Activated CD8-positive, alpha-beta memory T cell treated with anti-CD3 and anti-CD28 coated beads, Interleukin-2, amount 10 ng/mL, durations not matched to agents 7 days and 5 days (primary cell): ENCODE data around the gene IMPDH1. TPM values are rescaled to one million over a fixed set of nuclear protein-coding genes. Genes with fewer than 3 reads are reported as not detected.

Experiments
- ATAC-seq: fragments of 150-1000 bp; cut with Tn5 transposase; one replicate; pipeline ENCODE4 v1.10.0; 2021; ENCODE audit warnings: moderate library complexity
- CTCF ChIA-PET: fragments of 350-600 bp; sonication (Branson Sonifier 250); formaldehyde crosslinking; loops from one replicate; lab custom pipeline; 2021; ENCODE audit warnings: antibody characterized with exemption; lab: Charles Lee
- DNase-seq: peaks from one replicate; pipeline ENCODE4 v3.0.0-alpha.2; 2020
- H3K27ac Mint-ChIP-seq: one replicate; pipeline ENCODE4 v1.8.0; 2021; ENCODE audit warnings: mild to moderate bottlenecking, mixed read lengths
- H3K27me3 Mint-ChIP-seq: one replicate; pipeline ENCODE4 v1.8.0; 2021; ENCODE audit warnings: mixed read lengths
- H3K36me3 Mint-ChIP-seq: one replicate; pipeline ENCODE4 v1.8.0; 2021; ENCODE audit warnings: mild to moderate bottlenecking, mixed read lengths
- H3K4me1 Mint-ChIP-seq: one replicate; pipeline ENCODE4 v1.8.0; 2021; ENCODE audit warnings: mixed read lengths
- H3K4me3 Mint-ChIP-seq: one replicate; pipeline ENCODE4 v1.8.0; 2021; ENCODE audit warnings: mild to moderate bottlenecking, moderate library complexity, mixed read lengths
- H3K9me3 Mint-ChIP-seq: one replicate; pipeline ENCODE4 v1.8.0; 2022; ENCODE audit warnings: low read depth, mixed read lengths
- total RNA-seq, 2 experiments: library from RNA; stranded (reverse); gene quantifications; one replicate each; pipeline ENCODE4 v1.2.3, GENCODE V29; 2021

The IMPDH1 gene
- total RNA-seq, 2 experiments from 2014 or later: 54.1 to 62.8 TPM

DNA sequence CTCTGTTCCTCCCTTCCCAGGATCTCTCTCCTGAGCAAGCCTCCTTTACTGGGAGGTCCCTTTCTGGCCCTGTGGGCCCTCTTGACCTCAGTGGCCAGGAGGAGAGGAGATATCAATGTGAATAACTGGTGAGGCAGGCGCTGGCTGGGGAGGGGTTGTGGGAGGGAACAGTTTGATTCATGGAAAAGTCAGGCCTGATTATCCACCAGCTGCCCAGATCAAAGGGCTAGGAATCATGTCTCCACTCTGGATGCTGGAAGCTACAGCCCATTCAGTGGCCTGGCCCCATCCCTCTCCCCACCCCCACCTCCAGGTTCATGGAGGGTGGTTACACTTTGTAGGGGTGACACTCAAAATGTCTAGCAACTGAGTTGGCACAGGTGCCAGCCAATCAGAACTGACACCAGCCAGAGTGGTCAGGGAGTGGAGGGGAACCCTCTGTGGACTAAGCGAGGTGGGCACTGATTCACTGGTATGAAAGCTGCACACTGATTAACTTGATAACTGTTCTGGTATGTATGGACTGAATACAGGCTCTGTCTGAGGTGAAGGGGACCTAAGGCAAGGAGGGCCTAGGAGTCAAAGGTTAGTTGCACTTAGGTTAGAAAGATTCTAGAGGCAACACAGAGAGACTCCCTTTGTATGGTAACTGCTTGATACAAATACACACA, 53.1 kb downstream of the IMPDH1 start:
- Mint-ChIP-seq H3K27ac (no peak overlapping the region), H3K4me3 (no peak overlapping the region), H3K27me3 (peaks cover 48% of the 10 kb centered on the region), H3K36me3 (no peaks in the 10 kb centered on the region), H3K4me1 (peaks cover 13% of the 10 kb centered on the region), H3K9me3 (no peaks in the 10 kb centered on the region)
- CTCF ChIA-PET: interaction anchor here (1.2 to 4.5 kb wide), 4 partner anchors 10 to 31 kb away, joined by 4 to 20 read pairs (median 12); no protein-coding TSS in a partner anchor
- DNase-seq (no peak), ATAC-seq (no peak)

DNA sequence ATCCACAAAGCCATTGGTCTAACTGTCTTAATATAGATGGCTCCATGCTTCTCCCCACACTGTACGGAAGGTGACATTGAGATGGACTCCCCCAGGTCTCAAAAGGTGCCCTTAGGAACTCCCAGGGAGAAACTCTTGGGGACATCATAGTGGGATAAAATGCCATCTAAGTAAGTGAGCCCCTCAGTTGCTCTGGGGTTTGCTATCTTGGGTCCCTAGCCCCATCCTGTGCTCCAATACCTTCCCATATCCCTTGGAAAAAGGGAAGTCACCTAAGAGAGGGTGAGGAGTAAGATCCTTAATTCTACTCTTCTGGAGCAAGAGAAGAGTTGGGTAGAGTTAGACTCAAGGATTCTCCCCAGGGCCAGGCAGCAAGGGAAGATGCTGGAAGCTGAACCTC, 56.2 kb downstream of the IMPDH1 start:
- ATAC-seq: no peak
- peaks cover 6% of the 10 kb centered on the region for H3K4me1 Mint-ChIP-seq
- H3K27me3 Mint-ChIP-seq: peaks cover 47% of the 10 kb centered on the region

DNA sequence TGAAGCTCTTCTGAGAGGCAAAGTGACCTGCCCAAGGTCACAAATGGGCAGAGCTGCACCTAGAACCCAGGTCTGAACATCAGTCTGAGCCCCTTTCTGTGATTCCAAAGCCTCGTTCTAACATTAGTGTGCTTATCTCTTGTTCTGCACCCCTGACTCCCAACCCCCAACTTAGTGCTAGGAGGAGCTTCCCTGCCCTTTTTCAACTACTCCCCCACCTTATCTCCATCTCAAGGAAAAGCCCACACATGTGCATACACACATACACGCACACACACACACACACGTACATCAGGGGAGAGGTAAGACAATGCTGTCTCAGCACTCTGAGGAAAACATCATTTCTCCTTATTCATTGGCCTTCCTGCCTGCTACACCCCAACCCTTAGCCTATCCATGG, 56.6 kb downstream of the IMPDH1 start:
- CTCF ChIA-PET: interaction anchor here (1.0 to 2.4 kb wide), 2 partner anchors 34 to 73 kb away, joined by 4 to 9 read pairs; no protein-coding TSS in a partner anchor
- Mint-ChIP-seq H3K27me3 (peaks cover 47% of the 10 kb centered on the region), H3K4me3 (no peak overlapping the region), H3K4me1 (peaks cover 6% of the 10 kb centered on the region), H3K36me3 (no peaks in the 10 kb centered on the region), H3K9me3 (no peaks in the 10 kb centered on the region), H3K27ac (no peak overlapping the region)
- ATAC-seq (no peak), DNase-seq (no peak)

More for the DNA sequence above, 56.2 kb downstream of the IMPDH1 start:
- no peaks in the 10 kb centered on the region for H3K36me3 Mint-ChIP-seq
- H3K27ac Mint-ChIP-seq: no peak overlapping the region
- DNase-seq: no peak
- H3K4me3 Mint-ChIP-seq: no peak overlapping the region
- H3K9me3 Mint-ChIP-seq: no peaks in the 10 kb centered on the region
- CTCF ChIA-PET: interaction anchor here (1.0 to 2.4 kb wide), 2 partner anchors 34 to 73 kb away, joined by 4 to 9 read pairs; no protein-coding TSS in a partner anchor

DNA sequence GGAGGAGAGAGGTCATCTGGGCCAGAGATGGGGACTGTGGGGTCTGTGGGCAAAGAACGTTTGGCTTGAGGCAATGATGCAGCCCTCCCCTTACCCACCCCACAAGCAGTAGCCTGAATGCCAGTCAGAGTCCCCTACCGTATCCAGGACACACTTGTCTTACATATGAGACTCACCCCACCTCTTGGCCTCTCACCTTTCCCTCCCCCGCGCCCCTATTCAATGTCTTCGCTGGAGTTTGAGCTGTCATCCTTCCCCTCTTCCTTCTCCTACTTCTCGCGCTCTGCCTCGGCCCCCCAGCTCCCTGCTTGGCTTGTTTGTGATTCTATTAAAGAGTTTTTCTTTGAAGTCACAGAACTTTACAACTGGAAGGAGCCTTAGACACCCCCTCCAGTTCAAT, 57.1 kb downstream of the IMPDH1 start:
- no peak for ATAC-seq
- no peak overlapping the region for H3K27ac Mint-ChIP-seq
- no peaks in the 10 kb centered on the region for H3K9me3 Mint-ChIP-seq
- no peak overlapping the region for H3K4me3 Mint-ChIP-seq
- peaks cover 43% of the 10 kb centered on the region for H3K27me3 Mint-ChIP-seq
- peaks cover 6% of the 10 kb centered on the region for H3K4me1 Mint-ChIP-seq
- no peaks in the 10 kb centered on the region for H3K36me3 Mint-ChIP-seq
- CTCF ChIA-PET: interaction anchor here (1.0 to 2.4 kb wide), 2 partner anchors 35 to 74 kb away, joined by 4 to 9 read pairs; no protein-coding TSS in a partner anchor
- no peak for DNase-seq

DNA sequence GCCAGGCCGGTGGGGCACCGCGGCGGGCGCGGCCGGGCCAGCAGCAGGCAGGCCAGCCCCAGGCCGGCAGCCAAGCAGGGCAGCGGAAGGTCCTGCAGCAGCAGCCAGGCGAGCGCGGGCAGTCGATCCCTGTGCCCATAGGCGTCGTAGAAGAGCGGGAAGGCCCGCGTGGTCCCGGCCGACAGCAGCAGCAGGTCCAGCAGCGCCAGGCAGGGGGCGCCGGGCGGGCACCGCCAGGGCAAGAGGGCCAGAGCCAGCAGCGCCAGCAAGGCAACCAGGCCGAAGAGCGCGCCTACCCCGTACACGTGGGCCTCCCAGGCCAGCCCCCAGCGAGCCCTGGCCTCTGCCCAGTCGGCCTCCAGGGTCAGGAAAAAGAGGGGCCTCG, 57.6 kb downstream of the IMPDH1 start:
- DNase-seq: no peak
- Mint-ChIP-seq H3K4me1 (peaks cover 6% of the 10 kb centered on the region), H3K27me3 (peaks cover 46% of the 10 kb centered on the region), H3K27ac (no peak overlapping the region), H3K4me3 (no peak overlapping the region), H3K36me3 (no peaks in the 10 kb centered on the region), H3K9me3 (no peaks in the 10 kb centered on the region)
- ATAC-seq: peak; percentile 17
- CTCF ChIA-PET: interaction anchor here (1.2 to 2.4 kb wide), 2 partner anchors 35 to 226 kb away, joined by 3 to 9 read pairs; no protein-coding TSS in a partner anchor

DNA sequence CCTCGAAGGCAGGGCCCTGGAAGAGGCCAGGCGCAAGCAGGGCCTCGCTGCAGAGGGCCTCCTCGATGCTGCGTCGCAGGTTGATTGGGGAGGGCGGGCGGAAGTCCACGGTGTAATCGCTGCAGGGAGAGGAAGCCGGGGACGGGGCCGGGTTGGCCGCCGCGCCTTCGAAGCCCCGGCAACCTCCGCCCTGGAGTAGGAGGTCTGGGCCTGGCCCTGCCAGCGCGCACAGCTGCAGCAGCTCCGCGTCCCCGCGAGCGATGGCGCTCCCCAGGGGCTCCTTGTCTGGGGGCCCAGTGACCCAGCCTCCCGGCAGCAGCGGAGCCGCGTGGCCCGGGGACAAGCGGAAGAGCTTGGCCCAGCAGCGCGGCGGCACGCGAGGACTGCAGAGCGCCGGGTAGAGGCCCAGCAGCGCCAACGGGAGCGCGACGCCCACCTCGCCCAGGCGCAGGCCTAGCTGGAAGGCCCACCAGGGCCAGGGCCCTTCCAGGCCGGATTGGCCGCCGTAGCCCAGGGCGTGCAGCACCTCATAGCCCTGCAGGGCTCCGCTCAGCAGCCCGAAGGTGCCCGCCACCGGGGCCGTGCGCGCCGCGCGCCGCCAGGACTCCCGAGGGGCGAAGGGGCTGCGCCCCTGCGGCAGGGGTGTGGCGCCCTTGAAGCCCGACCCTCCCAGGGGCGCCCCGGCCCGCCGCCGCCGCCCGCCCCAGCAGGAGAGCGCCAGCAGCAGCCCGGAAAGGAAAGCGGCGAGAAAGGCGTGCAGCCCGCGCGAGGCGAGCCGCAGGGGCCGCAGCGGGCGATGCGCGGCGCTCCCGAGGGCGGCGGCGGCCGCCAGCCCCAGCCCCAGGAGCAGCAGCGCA, 58.3 kb downstream of the IMPDH1 start:
- Mint-ChIP-seq H3K4me1 (peaks cover 6% of the 10 kb centered on the region), H3K27me3 (peaks cover 46% of the 10 kb centered on the region), H3K4me3 (no peak overlapping the region), H3K9me3 (no peaks in the 10 kb centered on the region), H3K27ac (no peak overlapping the region), H3K36me3 (no peaks in the 10 kb centered on the region)
- peak; percentile 52 for ATAC-seq
- CTCF ChIA-PET: interaction anchor here (1.2 to 8.9 kb wide), 2 partner anchors 37 to 226 kb away, joined by 3 to 191 read pairs; no protein-coding TSS in a partner anchor
- no peak for DNase-seq

DNA sequence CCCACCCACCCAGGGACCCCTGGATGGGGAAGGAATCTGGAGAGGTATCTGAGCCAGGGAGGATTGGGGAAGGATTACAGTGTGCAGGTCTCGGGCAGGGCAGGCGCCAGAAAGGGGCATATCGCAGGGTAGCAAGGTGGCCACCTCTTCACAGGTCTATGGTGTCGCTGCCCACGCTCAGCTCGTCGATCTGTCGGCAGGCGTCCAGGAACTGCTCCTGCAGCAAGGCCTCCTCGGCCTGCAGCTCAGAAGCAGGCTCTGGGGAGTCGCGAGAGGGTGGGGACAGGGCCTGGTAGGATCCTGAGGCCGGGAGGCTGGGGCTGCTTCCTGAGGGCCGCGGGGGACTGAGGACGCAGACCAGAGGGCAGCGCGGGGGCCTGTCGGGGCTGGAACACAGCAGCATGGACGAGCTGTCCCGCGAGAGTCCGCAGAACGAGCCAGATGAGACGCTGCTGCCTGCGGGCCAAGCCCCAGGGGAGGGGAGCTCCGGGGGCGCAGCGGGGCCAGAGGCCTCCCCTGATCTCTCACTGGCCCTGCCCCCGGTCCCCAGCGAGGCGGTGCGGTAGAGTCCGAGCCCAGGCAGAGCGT, 59.0 kb downstream of the IMPDH1 start:
- DNase-seq: no peak
- Mint-ChIP-seq H3K4me3 (no peak overlapping the region), H3K27ac (no peak overlapping the region), H3K36me3 (no peaks in the 10 kb centered on the region), H3K4me1 (peaks cover 5% of the 10 kb centered on the region), H3K9me3 (no peaks in the 10 kb centered on the region), H3K27me3 (peaks cover 46% of the 10 kb centered on the region)
- no peak for ATAC-seq
- CTCF ChIA-PET: interaction anchor here (1.2 to 8.9 kb wide), 2 partner anchors 37 to 225 kb away, joined by 3 to 191 read pairs; no protein-coding TSS in a partner anchor

DNA sequence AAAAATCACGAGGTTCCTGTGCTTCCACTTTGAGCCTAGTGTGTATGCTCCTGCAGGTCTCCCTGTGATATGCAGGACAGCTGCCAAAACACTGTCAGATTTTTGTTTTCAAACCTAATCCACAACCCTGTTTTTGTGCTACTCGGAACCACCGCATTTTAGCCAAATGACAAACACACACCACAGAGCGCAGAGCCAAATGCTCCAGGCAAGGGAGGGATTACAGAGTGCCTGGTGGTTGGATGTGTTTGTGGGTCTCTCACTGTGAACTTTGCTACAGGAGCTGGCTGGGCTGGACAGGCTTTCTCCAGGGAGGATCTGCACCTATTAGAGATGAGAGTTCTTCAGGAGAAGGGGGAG, 60.3 kb downstream of the IMPDH1 start:
- CTCF ChIA-PET: interaction anchor here (3.7 to 8.9 kb wide), 2 partner anchors 39 to 76 kb away, joined by 35 to 191 read pairs; no protein-coding TSS in a partner anchor

DNA sequence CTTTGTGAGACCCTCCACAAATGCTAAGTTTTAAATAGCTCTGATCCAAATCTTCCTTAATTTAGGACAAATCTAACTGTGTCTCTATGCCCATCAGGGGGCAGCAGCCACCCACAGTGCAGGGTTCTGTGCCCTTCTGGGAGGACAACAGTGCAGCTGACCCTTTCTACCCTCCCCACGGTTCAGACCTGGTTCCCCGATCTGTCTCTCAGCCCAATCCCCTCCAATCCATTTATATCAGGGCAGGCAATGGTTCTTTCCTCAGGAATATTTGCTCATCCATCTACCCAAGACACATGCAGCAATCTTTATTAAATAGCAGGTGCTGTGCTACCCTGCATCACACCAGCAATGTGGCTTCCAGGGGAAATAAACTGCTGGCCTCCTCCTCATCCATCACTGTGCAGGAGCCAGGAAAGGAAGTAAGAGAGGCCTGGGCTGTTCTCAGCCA, 62.1 kb downstream of the IMPDH1 start:
- Mint-ChIP-seq H3K36me3 (peaks cover 3% of the 10 kb centered on the region), H3K27me3 (peaks cover 33% of the 10 kb centered on the region), H3K4me1 (peaks cover 8% of the 10 kb centered on the region), H3K27ac (no peak overlapping the region), H3K9me3 (no peaks in the 10 kb centered on the region), H3K4me3 (no peak overlapping the region)
- DNase-seq: peak; percentile 66
- no peak for ATAC-seq
- CTCF ChIA-PET: interaction anchor here (0.6 to 8.9 kb wide), 23 partner anchors 9 to 226 kb away, joined by 3 to 191 read pairs (median 4); partner anchors contain the start of genes HILPDA and PRRT4

More for the DNA sequence above, 60.3 kb downstream of the IMPDH1 start:
- Mint-ChIP-seq H3K4me1 (no peaks in the 10 kb centered on the region), H3K27me3 (peaks cover 46% of the 10 kb centered on the region), H3K36me3 (no peaks in the 10 kb centered on the region), H3K27ac (no peak overlapping the region), H3K4me3 (no peak overlapping the region), H3K9me3 (no peaks in the 10 kb centered on the region)
- ATAC-seq (no peak), DNase-seq (no peak)

DNA sequence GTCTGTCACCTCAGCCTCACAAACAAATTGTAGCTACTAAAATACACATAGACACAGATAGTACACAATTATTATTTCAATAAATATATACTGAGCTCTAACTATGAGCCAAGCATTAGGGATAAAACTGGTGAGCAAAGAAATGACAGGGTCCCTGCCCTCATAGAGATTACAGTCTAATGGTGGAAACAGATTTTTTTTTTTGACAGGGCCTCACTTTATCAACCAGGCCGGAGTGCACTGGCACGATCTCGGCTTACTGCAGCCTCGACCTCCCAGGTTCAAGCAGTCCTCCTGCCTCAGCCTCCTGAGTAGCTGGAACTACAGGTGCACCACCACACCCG, 65.4 kb downstream of the IMPDH1 start:
- Mint-ChIP-seq H3K4me3 (peak overlapping the region; percentile 98), H3K36me3 (peaks cover 6% of the 10 kb centered on the region), H3K4me1 (peaks cover 27% of the 10 kb centered on the region), H3K27ac (no peak overlapping the region), H3K27me3 (peaks cover 16% of the 10 kb centered on the region), H3K9me3 (no peaks in the 10 kb centered on the region)
- no peak for DNase-seq
- CTCF ChIA-PET: interaction anchor here (0.9 to 8.9 kb wide), 15 partner anchors 10 to 209 kb away, joined by 3 to 191 read pairs (median 4); no protein-coding TSS in a partner anchor
- no peak for ATAC-seq

DNA sequence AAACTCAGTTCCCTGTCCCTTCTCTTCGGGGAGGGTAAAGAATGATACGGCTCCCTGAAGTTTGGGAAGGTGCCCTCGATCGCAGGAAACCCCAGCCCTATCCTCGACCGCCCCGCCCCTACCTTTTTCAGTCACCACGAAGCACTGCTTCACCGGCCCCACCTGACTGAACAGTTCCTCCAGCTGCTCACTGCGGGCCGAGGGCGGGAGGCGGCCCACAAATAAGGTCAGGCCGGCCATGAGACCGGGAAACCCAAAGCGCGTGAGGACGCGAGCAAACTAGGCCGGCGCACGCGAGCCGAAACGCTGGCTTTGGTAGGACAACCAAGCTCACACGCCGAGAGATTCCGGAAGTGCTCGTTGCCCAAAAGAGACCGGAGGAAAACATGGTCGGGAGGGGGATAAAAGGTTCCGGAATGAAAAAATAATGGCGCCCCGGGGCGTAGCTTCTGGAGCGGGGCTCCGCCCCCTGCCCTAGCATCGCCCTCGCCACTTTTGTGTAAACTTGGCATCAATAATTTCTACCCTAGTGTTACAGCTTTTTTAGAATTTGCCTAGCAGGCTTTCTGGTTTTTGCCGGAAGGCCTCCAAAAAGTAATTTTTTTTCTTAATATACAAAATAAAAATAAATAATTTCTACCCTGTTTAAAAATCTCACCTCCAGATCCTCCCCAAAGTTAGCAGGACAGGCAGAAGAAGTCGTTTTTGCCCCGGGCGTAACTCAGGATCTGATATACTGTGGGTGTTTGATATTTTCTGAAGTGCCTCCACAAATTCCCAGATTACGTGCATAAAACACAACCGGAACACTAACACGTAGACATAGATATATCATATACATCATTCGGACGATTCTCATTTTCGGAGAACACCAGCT, 66.0 kb downstream of the IMPDH1 start, which contains the start of gene RBM28:
Gene RBM28, minus strand, starts transcription at position 355 of the 877 bp plus-strand sequence. Its CDS starts 115 bp downstream, at position 240.
- ATAC-seq (peak; percentile 96), DNase-seq (peak; percentile 91)
- peak within 1 kb of the TSS; percentile 98 for H3K4me3 Mint-ChIP-seq
- H3K9me3 Mint-ChIP-seq: no peaks in the 10 kb centered on the region
- CTCF ChIA-PET: interaction anchor here (0.6 to 8.9 kb wide), 18 partner anchors 9 to 539 kb away, joined by 3 to 191 read pairs (median 4); no protein-coding TSS in a partner anchor
- H3K4me1 Mint-ChIP-seq: peaks cover 27% of the 10 kb centered on the region
- H3K27ac Mint-ChIP-seq: peak within 1 kb of the TSS; percentile 92
- peaks cover 8% of the 10 kb centered on the region for H3K36me3 Mint-ChIP-seq
- peaks cover 11% of the 10 kb centered on the region for H3K27me3 Mint-ChIP-seq
